Fibroblast of peridontal ligament (primary cell): ENCODE measurements around the gene GRID1.

Experiments
- DNase-seq: peaks from one replicate; pipeline ENCODE4 v3.0.0-alpha.2; 2010; ENCODE audit errors: extremely low read depth

GRID1 gene

GRCh38 chr10:85651497-85651882 is 715.1 kb downstream of the GRID1 start:
- DNase-seq, result no peak

- no peak for DNase-seq
Measured at GRCh38 chr10:85650791-85651496, 715.7 kb downstream of the GRID1 start.

GRCh38 chr10:85649461-85649860 is 717.1 kb downstream of the GRID1 start:
- DNase-seq, result no peak

DNA sequence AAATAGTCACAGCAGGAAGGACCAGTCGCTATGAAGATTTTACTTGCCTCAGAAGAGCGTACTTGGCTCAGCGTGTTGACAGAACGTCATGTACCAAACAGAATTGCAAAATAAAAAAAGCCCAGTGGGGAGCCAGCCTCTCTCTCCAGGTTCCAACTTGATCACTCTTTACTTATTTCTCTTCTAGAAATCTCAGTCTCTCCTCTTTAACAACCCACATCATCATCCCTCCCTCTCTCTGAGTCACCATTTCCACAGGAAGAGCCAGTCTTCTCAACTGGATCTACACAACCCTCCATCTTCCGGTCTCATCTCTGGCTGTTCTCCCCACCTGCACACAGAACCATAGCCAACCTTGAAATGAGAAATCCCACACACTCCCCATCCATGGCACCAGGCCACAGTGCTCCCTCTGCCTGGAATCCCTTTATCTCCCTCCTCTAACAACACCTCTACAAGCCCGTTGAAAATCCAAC is 718.3 kb downstream of the GRID1 start:
- no peak for DNase-seq

DNA sequence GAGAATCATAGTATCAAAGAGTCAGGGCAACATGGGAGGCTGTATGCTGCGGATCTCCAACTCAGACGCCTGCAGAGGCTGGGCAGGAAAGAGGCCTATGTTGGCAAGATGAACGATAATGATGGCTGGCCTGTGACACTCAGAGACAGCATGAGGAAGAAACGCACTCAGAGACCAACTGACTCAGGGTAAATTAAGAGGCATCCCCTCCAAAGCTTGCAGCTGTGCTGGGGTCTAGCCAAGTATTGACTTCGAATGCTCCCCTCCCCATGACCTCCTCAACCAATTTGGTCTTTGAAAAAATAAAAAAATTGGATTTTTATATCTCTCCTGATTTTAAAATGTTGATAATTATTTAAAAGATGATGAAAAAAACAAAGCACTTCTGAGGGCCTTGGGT is 718.9 kb downstream of the GRID1 start:
- DNase-seq, result no peak

- DNase-seq, result no peak
Measured at GRCh38 chr10:85645926-85646711, 720.5 kb downstream of the GRID1 start.

DNA sequence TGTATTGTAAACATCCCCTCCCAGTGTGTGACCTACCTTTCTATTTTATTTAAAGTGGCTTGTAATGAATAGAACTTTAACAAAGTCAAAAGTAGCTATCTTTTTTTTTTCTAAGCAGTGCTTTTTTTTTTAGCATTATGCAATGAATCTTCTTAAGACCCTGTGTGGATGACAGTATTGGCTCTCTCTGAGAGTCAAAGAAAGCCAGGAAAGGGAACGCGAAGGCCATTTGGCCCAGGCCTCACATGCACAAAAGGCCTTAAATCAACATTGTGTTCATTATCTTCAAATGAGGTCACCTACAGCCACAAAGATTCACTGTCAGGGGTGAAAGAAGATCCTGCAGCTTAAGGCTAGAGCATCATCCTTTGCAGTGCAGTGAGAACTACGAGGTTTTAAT is 721.5 kb downstream of the GRID1 start:
- DNase-seq, result no peak

GRCh38 chr10:85643845-85644525 is 722.6 kb downstream of the GRID1 start:
- DNase-seq, result no peak

DNA sequence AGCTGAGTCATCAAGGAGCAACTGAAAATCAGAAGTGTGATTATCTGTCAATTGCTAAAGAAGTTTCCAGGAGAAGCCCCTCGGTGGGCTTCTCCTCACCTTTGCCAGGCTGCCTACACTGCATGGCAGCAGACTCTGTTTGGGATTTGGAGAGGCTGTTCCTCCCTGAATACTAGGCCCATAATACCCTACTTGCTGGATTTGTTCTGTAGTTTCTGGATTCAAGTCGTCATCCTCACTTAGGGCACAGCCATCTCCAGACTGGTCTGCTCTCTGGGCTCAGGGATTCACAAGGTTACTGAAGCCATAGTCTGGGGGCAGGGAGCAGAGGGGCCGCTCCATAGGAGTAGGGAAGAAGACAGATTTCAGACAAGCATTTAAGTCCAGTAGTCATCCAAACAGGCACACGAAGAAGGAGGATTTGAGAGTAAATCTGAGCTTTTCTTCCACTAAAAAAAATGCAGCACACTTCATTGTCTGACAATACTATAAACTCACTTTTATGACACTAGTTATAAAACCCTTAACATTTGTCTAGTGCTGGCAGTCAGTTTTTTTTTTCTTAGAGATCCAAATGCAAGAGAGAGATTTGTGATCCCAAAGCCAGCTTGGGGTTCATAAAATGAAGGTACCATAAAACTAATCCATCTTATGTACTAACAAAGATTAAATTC is 723.3 kb downstream of the GRID1 start:
- no peak for DNase-seq

DNA sequence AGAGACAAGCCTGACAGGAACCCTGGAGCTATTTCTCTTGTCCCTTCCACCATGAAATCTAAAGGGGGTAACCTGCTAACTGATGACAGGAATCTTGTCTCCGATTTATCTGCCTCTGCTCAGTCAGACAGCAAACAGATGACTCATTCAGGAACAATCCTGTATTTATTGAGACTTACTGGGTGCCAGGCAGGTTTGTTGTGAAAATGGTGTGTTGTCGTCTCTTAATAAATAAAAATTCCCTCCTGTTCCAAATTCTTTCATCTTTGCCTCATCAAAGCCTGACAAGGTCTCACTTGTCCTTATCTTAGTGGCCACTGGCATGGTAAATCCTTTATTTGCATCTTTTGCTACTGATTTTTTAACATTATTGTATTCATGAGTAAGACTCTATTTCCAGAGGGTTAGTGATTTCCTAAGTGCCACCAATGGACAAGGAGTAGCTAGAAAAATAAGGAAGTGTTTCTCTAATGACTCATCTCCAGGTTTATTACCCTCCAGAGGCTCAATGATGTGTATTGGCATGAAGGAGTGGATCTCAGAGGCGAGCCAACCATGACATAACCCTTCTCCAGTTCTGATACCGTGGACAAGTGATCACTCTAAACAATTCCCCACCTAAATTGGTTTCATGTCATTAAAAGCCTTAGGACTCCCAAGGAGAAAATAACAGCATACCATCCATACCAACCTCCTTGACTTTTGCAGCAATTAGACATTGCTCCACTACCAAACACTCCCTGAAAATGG is 724.0 kb downstream of the GRID1 start:
- DNase-seq, result no peak

DNA sequence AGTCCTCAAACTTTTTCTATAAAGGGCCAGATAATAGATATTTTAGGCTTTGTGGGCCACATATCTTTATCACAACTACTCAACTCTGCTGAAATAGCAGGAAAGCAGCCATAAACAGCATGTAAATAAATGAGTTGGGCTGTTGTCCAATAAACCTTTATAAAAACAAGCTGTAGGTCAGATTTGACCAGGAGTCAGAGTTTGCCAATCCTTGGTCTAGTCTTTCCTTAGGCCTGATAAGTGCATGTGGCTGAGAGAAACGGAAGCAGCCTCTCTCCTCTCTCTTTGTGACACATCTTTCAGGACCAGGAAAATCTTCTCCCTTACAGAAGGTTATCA is 724.5 kb downstream of the GRID1 start:
- no peak for DNase-seq

GRCh38 chr10:85641479-85642009 is 725.1 kb downstream of the GRID1 start:
- DNase-seq, result no peak

DNA sequence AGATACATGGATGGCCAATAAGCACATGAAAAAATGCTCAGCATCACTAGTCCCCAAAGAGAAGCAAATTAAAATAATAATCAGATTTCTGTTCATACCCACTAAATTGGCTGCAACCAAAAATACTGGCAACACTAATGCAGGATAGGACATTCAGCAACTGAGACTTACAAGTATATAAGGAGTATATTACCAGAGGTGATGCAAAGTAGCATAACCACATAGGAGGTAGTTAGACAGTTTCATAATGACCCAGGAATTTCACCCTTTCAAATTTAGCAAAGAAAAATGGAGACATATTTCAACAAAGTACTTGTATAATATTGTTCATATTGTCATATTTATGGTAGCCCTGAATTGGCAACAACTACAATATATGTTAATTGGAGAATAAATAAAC is 727.8 kb downstream of the GRID1 start:
- DNase-seq, result no peak

DNA sequence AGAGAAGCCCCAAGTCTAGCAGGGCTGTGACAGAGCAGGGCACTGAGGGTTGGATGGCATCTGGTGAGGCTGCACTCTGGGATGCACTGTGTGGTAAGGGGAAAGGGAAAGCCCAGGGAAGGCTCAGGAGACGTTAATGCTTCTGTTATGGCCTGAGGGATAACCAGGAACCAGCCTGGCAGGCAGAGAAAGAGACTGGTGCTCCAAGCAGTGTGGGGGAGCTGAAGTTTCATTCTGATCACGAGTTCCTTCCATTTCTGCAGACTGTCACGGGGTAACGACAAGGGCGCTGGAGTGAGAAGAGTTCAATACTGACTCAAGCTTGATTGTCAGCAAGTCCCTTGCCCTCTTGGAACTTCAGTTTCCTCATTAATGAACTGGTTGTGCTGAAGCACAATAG is 730.9 kb downstream of the GRID1 start:
- DNase-seq, result no peak

GRCh38 chr10:85624511-85624910 is 742.1 kb downstream of the GRID1 start:
- no peak for DNase-seq

DNA sequence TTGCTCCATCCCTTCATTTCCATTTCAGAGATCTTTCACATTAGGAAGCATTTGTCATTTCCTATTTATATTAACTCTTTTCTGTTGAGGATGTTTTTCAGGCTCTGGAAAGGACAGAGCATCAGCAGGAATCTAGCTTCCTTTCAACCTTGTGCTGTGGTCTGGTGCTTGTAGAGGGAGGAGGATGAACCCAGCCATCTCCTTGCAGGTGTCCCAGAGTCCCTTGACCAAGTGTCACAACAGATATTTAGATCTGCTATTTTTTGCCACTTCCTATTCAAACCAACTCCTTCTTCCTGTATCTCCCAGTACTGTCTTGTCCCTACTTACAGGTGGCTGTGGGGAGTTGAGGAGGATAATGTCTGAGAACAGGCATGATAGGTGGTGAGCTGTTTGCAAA is 742.8 kb downstream of the GRID1 start:
- no peak for DNase-seq

GRCh38 chr10:85623342-85623741 is 743.3 kb downstream of the GRID1 start:
- DNase-seq, result no peak

DNA sequence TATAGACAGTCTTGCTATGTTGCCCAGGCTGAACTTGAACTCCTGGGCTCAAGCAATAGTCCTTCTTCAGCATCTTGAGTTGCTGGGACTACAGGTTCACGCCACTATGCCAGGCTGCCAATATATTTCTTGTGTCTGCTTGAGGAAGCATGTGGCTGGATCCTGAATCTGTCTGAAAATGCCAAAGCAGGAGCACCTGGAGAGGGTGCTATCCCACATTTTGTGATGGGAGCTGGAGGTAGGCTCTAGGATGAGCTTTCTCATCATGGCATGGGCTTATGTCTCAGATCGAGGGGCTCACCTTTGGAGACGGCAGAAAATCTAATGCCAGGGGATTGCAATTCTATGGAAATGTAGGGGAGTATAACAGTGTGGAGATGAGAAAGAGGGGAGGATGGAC is 744.2 kb downstream of the GRID1 start:
- DNase-seq, result no peak

- DNase-seq, result no peak
Measured at GRCh38 chr10:85621562-85621961, 745.0 kb downstream of the GRID1 start.

DNA sequence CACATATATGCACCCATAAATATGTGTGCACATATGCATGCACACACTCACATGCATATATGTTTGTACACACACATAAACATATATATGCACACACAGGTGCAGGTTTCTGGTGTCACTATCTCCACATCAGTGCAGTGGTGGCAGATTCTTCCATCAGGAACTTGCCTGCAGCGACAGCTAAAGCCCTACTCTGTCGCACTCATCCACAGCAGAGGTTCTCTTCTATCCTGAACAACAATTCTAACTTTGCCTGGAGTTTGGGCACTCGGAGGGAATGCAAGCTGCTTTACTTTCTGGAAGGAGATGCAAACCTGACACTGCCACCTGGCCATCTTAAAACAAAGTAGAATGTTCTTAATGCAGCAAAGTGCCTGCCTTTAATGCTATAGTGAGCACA is 745.8 kb downstream of the GRID1 start:
- DNase-seq, result no peak

DNA sequence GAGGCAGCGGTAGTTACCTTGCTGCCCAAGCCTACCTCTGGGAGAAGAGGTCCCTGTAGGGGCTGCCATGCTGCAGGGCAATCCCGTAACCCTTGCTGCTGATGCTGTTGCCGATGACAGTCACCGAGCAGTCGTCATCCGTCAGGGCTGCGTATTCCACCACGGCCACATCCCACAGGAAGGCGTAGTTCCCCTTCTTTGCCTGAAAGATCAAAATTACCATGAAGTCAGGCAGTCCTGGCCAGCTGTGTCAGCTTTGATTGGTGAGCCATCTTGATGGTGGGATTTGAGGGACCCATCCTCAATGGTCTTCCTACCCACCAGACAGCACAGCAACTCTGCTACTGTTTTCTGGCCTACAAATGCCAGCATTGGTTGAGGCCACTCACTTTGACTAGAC is 746.8 kb downstream of the GRID1 start:
- DNase-seq, result no peak
